Kasumi-1 (cell line): ENCODE measurements around the gene PRPF38A.
"Not testable (repeated sequence)": the region's sequence is repeated elsewhere in the genome, so short reads cannot be mapped to it uniquely, and the experiment has no call there.

Experiments
- DNase-seq, 2 experiments: peaks; one replicate each; lab custom pipeline; 2025; lab: John Stamatoyannopoulos, UW

Gene PRPF38A

GRCh38 chr1:52404116-52404974, at the start of gene PRPF38A, which contains the start of gene ORC1:
Gene PRPF38A (plus strand): TSS chr1:52404602. CDS start chr1:52404750, 148 bp downstream.
Gene ORC1 (minus strand): TSS chr1:52404423. CDS start chr1:52402223, 2,200 bp downstream.
- peak; percentile 96 for DNase-seq

- no peak for DNase-seq
Observed at GRCh38 chr1:52355436-52355835, 49.0 kb upstream of the PRPF38A start.

- no peak for DNase-seq
Observed at GRCh38 chr1:52355847-52356505, 48.4 kb upstream of the PRPF38A start.

DNA sequence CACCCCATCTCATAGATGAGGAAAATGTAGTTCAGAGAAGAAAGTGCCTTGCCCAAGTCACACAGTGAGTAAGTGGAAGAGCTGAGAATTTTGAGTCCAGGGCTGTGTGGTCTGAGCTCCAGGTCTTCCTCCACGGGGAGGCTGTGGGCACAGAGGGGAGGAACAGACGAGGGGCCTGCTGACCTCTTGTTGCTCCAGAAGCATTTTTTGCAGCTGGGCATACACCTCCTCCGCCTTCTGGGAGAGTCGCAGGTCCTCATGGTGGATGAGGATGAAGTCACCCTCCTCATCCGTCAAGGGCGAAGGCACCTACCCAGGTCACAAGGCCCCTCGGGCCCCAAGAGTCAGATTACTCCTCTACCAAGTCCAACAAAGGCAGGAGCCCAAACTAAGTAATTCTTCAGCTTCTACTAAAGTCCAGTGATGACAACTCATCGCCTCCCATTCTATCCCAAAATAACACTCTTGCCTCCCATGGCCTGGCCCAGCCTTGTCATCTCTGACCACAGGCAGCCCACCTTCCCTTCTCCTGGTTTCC, 47.5 kb upstream of the PRPF38A start:
- DNase-seq = no peak

- DNase-seq = no peak
Observed at GRCh38 chr1:52357397-52357796, 47.0 kb upstream of the PRPF38A start.

DNA sequence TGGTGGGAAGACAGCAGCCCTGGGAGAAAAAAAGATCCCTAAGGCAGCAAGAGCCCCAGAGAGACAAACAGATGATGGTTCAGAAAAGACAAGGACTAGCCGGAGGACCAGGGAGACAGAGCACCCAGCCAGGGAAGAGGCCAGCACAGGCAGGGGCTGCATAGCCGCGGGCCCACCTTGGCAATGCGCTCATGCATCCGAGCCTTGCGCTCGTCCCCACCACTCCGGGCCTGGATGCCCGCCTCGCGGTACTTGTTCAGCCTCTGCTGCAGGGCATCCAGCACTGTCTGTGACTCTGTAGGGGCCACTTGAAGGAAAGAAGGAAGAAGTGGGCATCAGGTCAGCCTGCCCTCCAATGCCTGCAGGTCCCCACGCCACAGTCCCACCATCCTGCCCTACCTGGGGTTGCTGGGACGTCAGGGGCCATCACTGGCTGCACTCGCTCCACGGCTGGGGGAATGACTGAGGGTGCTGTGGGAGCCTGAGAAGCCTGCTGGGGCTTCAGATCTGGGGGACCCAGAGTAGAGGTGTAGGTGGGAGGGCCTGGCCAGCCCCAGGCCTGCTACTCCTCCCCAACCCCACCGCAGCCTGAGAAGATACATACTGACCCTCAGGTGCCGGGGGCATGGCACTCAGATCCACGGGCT, 45.4 kb upstream of the PRPF38A start:
- no peak for DNase-seq

- no peak for DNase-seq
Observed at GRCh38 chr1:52359676-52360594, 44.5 kb upstream of the PRPF38A start.

- DNase-seq = no peak
Observed at GRCh38 chr1:52360595-52360968, 43.8 kb upstream of the PRPF38A start.

GRCh38 chr1:52364235-52364839, 40.1 kb upstream of the PRPF38A start:
- peak in 1 of 2 experiments; percentile 9 for DNase-seq

GRCh38 chr1:52365071-52365745, 39.2 kb upstream of the PRPF38A start:
- peak; percentile 29 to 41 for DNase-seq

GRCh38 chr1:52365746-52366516, 38.5 kb upstream of the PRPF38A start, which contains the start of gene CC2D1B:
Gene CC2D1B (minus strand): TSS chr1:52366205. CDS start chr1:52364620, 1,585 bp downstream.
- peak; percentile 96 for DNase-seq

DNA sequence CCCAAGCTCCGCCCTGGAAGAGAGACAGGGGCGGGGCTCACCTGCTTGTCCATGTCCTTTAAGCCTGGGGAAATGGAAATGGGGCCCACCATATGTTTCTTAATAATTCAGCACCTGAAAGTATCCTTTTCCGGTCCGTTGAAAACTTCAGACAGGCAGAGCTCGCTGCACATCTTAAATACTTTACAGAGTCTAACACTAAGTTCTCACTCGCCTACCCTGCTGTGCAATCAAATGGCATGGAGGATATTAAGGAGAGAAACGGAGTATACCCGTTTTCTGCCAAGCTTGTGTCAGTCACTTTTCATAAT, 37.9 kb upstream of the PRPF38A start:
- no peak for DNase-seq

DNA sequence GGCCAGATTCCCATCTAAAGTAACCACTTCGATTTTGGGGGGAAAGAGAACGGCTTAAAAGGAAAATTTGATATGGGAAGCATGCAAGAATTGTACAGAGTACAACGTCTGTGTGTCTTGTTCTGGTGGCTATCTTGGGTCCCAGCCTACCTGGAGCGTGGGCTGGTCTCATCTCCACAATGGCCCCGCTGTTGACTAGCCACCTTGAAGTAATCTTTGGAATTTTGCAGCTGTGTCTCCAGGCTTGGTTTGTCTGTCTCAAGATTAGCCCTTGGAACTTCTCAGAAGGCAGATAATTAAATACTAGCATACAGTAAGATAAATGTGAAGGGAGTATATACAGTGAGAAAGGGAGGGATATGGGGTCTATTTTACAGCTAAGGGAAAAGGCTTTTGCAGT, 37.1 kb upstream of the PRPF38A start:
- no peak for DNase-seq

DNA sequence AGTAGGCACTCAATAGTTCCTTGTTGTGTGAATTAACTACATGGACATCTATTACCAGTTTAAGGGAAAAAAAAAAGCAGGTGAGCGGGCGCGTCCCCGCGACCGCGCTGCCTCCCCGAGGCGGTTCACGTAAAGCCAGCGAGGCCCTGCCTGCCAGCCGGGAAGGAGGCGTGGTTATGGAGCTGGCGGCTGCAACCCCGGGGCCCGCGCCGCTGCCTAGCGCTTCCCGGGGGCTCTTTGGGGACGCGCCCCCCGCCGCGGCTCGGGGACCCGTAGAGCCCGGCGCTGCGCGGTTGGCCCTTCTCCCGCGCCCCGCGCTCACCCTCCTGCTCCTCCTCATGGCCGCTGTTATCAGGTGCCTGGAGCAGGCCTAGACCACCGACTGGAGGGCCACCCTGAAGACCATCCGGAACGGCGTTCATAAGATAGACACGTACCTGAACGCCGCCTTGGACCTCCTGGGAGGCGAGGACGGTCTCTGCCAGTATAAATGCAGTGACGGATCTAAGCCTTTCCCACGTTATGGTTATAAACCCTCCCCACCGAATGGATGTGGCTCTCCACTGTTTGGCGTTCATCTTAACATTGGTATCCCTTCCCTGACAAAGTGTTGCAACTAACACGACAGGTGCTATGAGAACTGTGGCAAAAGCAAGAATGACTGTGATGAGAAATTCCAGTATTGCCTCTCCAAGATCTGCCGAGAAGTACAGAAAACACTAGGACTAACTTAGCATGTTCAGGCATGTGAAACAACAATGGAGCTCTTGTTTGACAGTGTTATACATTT, 35.8 kb upstream of the PRPF38A start:
- DNase-seq = peak; percentile 52 to 55

GRCh38 chr1:52369851-52370250, 34.6 kb upstream of the PRPF38A start:
- not testable (repeated sequence) for DNase-seq

DNA sequence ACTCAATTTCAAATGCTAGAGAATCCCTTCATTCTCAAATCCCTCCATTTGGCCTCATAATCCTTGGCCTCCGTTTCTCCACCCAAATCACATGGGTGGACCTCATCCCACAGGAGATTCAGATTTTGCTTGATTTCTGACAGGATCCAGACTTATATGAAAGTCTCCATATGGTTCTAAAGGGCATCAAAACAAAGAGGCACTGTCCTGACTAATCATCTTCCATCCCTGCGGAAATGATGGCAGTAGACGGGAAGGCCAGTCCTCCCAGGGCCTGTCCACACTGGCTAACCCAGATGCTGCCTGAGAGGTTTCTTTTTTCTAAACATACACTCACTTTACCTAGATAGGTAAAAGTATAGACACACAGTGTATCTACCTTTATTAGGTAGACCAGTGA, 19.0 kb upstream of the PRPF38A start:
- no peak for DNase-seq

GRCh38 chr1:52386458-52386857, 17.9 kb upstream of the PRPF38A start:
- DNase-seq = no peak

- DNase-seq = no peak
Observed at GRCh38 chr1:52393174-52393573, 11.2 kb upstream of the PRPF38A start.

- no peak for DNase-seq
Observed at GRCh38 chr1:52399629-52400028, 4.8 kb upstream of the PRPF38A start.
